Panc1 (cell line): ENCODE data around the gene CKAP2L. TPM values are rescaled to one million over a fixed set of nuclear protein-coding genes. Genes with fewer than 3 reads are reported as not detected.
A peak's percentile ranks its signal among the peaks of the same experiment; 100 is the strongest.

Experiments used
- ATAC-seq: fragments of 200-7000 bp; cut with Tn5 transposase; 2 replicates; pipeline ENCODE4 v1.9.1; 2020; ENCODE audit warnings: mild to moderate bottlenecking, moderate library complexity
- BruUV-seq: library from RNA; stranded (reverse); fragments of 400-500 nt; replicated peaks from 2 replicates; lab custom pipeline; 2021; lab: Mats Ljungman, UMichigan
- CTCF ChIA-PET: fragments of 300-600 bp; sonication (Branson Sonifier 250); formaldehyde crosslinking; loops from one replicate; lab custom pipeline; 2022; ENCODE audit warnings: antibody characterized with exemption; lab: Charles Lee
- POLR2A ChIA-PET: fragments of 300-600 bp; sonication (Branson Sonifier 250); formaldehyde crosslinking; loops from one replicate; lab custom pipeline; 2022; ENCODE audit warnings: antibody characterized with exemption; lab: Charles Lee
- DNase-seq: peaks from one replicate; pipeline ENCODE4 v3.0.0-alpha.2; 2010; ENCODE audit warnings: low read depth, low spot score
- H3K27ac ChIP-seq: 2 replicates; pipeline ENCODE4 v1.5.1; 2011; ENCODE audit warnings: mild to moderate bottlenecking, low read length, inconsistent platforms
- H3K27me3 ChIP-seq: fragments of 200-500 bp; sonication (Bioruptor generic); 2 replicates; pipeline ENCODE4 v1.6.0; 2014; ENCODE audit warnings: low read length, inconsistent platforms; ENCODE audit not compliant: control insufficient read depth, insufficient read depth
- H3K36me3 ChIP-seq: fragments of 200-500 bp; sonication (Bioruptor generic); 2 replicates; pipeline ENCODE4 v1.5.1; 2014; ENCODE audit warnings: inconsistent platforms, mild to moderate bottlenecking, low read length, moderate library complexity; ENCODE audit not compliant: control insufficient read depth, insufficient read depth
- H3K4me1 ChIP-seq: 2 replicates; pipeline ENCODE4 v1.5.1; 2011; ENCODE audit warnings: inconsistent platforms, mild to moderate bottlenecking, low read length, moderate library complexity; ENCODE audit not compliant: control insufficient read depth, insufficient read depth
- H3K4me3 ChIP-seq, 2 experiments: 2 replicates each; pipeline ENCODE4 v1.5.1; 2011 to 2012; ENCODE audit warnings: low read depth in 2 of 2, low read length in 2 of 2, mild to moderate bottlenecking in 2 of 2, inconsistent platforms in 1 of 2, moderate library complexity in 1 of 2
- H3K9me3 ChIP-seq: fragments of 200-500 bp; sonication (Bioruptor generic); 2 replicates; pipeline ENCODE4 v1.5.1; 2014; ENCODE audit warnings: low read depth, mild to moderate bottlenecking, inconsistent platforms, low read length, moderate library complexity; ENCODE audit not compliant: control insufficient read depth, insufficient read depth
- CTCF ChIP-seq: fragments of 450-650 bp; IDR thresholded peaks from 2 replicates; pipeline ENCODE4 v1.5.1; 2017; ENCODE audit warnings: mild to moderate bottlenecking
- POLR2AphosphoS5 ChIP-seq: IDR thresholded peaks from 2 replicates; pipeline ENCODE4 v1.6.1; 2012; ENCODE audit warnings: mild to moderate bottlenecking, low read depth, low read length, moderate library complexity
- REST ChIP-seq, 2 experiments: IDR thresholded peaks; 2 replicates each; pipeline ENCODE4 v1.6.1; 2011 to 2012; ENCODE audit warnings: low read depth in 2 of 2, control low read depth in 1 of 2, low read length in 1 of 2, mild to moderate bottlenecking in 1 of 2, moderate library complexity in 1 of 2; ENCODE audit not compliant: insufficient read depth in 1 of 2
- SIN3A ChIP-seq: IDR thresholded peaks from 2 replicates; pipeline ENCODE4 v1.6.1; 2012; ENCODE audit warnings: low read depth, mild to moderate bottlenecking, low read length, moderate library complexity, borderline replicate concordance; ENCODE audit not compliant: insufficient read depth
- TCF7L2 ChIP-seq: IDR thresholded peaks from 2 replicates; pipeline ENCODE4 v1.6.1; 2011; ENCODE audit warnings: mild to moderate bottlenecking, low read depth, low read length, inconsistent platforms
- in situ Hi-C: cut with HindIII; loops from 2 replicates; pipeline ENCODE4 v1.10.0; 2016; ENCODE audit warnings: low sequenced_read_pairs, low pct_unique_long_range_greater_than_20kb
- intact Hi-C: fragments of 100-400 bp; cut with micrococcal nuclease; formaldehyde crosslinking; loops from one replicate; pipeline ENCODE4 v1.10.0; 2022; ENCODE audit not compliant: unreplicated experiment
- total RNA-seq: library from RNA; stranded (reverse); gene quantifications from one replicate; pipeline ENCODE4 v1.2.1, GENCODE V29; 2021; ENCODE audit not compliant: unreplicated experiment

Gene CKAP2L
- total RNA-seq, 1 experiment from 2014 or later, result 27.0 TPM

- intact Hi-C loops, result loop anchor here (1.0 to 2.0 kb wide), 2 partner anchors 99 to 126 kb away; no protein-coding TSS in a partner anchor
- ATAC-seq, result peak; percentile 9; the same call in 1 of the 2 replicates
Observed at GRCh38 chr2:112725545-112726457, 38.6 kb downstream of the CKAP2L start.

More at GRCh38 chr2:112725545-112726457, 38.6 kb downstream of the CKAP2L start:
- DNase-seq, result no peak
- no peaks in the 10 kb centered on the region for H3K27me3 ChIP-seq
- no peak for TF ChIP-seq CTCF
- no peak for TF ChIP-seq SIN3A
- TF ChIP-seq POLR2AphosphoS5, result no peak
- no peak for TF ChIP-seq TCF7L2
- no peak for TF ChIP-seq REST (IDR thresholded peaks at IDR 0.05; ENCODE audit: insufficient read depth in 1 of 2, low read depth in 2 of 2, low read length in 1 of 2)
- H3K27ac ChIP-seq, result no peak overlapping the region
- CTCF ChIA-PET, result interaction anchor here (0.6 to 5.2 kb wide), 5 partner anchors 41 to 216 kb away, joined by 4 to 38 read pairs (median 5); no protein-coding TSS in a partner anchor
- H3K9me3 ChIP-seq, result no peaks in the 10 kb centered on the region
- POLR2A ChIA-PET, result no interaction called here
- no peaks in the 10 kb centered on the region for H3K36me3 ChIP-seq
- H3K4me1 ChIP-seq, result peaks cover 4% of the 10 kb centered on the region; the same call in 1 of the 2 replicates
- in situ Hi-C loops, result no loop called here
- H3K4me3 ChIP-seq, result no peak overlapping the region
- no TSS peak for BruUV-seq
